ENCODE measurements around the gene INPP4A.
A peak's percentile ranks its signal among the peaks of the same experiment; 100 is the strongest.

The INPP4A gene

DNA sequence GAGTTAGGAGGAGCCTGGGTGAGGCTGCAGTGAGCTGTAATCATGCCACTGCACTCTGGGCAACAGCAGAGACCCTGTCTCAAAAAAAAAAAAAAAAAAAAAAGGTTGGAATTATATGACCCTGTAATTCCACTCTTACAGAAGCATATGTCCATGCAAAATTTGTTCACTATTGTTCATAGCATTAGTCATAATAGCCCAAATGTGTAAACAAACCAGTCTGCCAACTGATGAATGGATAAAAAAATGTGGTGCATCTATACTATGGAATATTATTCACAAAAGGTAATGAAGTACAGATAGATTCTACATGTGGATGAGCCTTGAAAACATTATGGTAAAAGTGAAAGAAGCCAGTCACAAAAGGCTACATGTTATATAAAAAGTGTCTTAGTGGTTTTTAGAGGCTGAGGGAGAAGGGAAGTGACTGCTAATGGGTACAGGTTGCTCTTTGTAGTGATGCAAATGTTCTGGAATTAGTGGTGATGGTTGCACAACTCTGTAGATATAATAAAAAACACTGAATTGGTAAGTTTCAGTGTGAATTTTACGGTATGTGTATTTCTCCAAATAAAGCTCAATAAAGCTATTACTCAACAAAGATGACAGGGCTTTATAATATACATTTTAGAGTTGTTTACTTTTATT, 154.2 kb downstream of the INPP4A start:
- DNase-seq = no peak

DNA sequence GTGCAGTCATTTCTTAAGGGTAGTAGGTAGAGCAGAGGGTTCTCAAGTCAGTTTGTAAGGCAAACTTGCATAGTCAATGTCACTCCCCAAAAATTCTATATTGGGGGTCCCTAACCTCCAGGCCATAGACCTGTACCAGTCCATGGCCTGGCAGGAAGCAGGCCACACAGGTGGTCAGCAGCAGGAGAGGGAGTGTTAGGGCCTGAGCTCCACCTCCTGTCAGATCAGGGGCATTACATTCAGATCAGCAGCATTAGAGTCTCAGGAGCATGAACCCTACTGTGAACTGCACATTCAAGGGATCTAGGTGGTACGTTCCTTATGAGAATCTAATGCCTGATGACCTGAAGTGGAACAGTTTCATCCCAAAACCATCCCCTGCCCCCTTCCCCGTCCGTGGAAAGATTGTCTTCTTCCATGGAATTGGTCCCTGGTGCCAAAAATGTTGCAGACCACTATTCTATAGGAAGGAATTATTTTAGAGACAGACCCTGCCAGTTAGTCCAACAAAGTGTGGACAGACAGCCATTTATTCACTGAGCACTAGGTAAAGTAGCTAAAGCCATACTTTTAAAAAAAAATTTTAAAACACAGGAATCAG, 157.0 kb downstream of the INPP4A start:
- DNase-seq = peak; percentile 3

DNA sequence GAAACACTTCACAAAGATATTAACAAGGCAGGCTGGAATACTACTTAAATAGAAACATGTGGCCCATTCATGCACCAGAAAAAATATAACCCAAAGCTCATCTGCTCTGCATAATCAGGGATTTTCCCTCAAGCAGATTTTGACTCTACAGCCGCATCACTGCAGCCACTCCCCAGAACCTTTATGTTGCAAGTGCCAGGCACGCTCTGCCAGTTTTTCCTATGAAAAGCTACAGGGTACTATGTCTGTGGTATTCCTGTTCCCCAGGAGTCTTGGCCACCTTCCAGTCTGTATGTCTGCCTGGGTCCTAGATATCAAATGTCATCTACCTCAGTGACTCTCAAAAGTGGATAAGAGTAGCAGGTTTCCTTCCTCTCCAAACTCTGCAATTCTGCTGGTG, 159.9 kb downstream of the INPP4A start:
- DNase-seq = no peak

- no peak for DNase-seq
Observed at GRCh38 chr2:98605076-98605475, 160.4 kb downstream of the INPP4A start.

GRCh38 chr2:98606431-98606830, 161.8 kb downstream of the INPP4A start:
- no peak for DNase-seq

GRCh38 chr2:98607104-98607503, 162.4 kb downstream of the INPP4A start:
- no peak for DNase-seq

GRCh38 chr2:98607741-98608115, 163.1 kb downstream of the INPP4A start:
- DNase-seq = no peak

- DNase-seq = peak; percentile 90
Observed at GRCh38 chr2:98608116-98608961, 163.7 kb downstream of the INPP4A start, which contains the start of the genes COA5 and UNC50. TSS of gene COA5 (minus strand) at chr2:98608512. CDS start at chr2:98608405, 107 bp downstream. TSS of gene UNC50 (plus strand) at chr2:98608589. CDS start at chr2:98609760, 1,171 bp downstream.

- DNase-seq = no peak
Observed at GRCh38 chr2:98608962-98609604, 164.4 kb downstream of the INPP4A start.

DNA sequence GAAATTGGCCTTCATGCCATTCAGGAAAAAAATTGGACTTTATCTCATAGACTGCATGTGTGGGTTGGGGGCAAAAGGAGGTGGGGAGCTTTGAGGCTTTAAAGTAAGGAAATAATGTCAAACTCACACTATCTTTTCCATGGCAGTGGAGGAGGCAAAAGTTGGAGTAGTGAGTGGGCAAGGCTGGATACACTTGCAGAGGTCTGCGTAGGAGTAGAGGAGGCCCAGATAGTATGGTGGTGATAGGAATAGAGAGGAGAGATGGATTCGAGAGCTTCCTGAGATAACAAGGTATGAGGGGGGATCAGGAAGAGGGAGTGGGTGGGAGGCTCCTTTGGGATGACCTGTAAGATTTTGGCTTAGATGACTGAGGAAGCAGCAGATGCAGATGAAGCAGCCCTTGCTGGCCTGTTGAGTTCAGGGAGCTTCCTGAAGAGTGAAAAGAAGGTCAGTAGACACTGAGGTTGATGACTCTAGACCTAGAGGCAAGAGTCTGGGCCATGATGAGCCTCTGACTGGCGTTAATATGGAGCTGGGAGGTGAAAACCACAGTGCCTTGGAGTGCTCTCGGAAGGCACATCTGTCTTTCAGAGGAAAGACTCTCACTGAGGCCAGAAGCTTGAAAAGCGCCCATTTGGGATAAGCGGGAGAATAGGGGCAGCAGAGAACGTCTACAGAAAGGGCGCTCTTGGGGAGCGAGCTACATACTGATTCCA, 169.5 kb downstream of the INPP4A start:
- DNase-seq = no peak

DNA sequence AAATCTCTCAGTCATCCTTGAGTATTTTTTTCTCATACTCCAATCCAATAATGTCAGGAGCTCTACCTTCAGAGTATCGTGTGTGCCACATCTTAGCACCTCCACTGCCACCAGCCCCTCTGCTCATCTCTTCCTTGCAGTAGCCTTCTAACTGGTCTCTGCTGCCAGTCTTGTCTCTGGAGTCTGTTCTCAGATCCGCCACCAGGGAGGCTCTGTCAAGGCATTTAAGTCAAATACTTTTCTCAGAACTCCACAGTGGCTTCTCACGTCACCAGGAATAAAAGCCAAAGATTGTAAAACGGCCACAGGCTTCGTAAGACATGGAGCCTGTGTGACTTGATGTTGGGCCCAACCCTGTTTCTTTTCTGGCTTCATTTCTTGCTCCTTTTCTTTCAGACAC, 170.8 kb downstream of the INPP4A start:
- no peak for DNase-seq

- no peak for DNase-seq
Observed at GRCh38 chr2:98617149-98617548, 172.5 kb downstream of the INPP4A start.

- DNase-seq = no peak
Observed at GRCh38 chr2:98623657-98624056, 179.0 kb downstream of the INPP4A start.

DNA sequence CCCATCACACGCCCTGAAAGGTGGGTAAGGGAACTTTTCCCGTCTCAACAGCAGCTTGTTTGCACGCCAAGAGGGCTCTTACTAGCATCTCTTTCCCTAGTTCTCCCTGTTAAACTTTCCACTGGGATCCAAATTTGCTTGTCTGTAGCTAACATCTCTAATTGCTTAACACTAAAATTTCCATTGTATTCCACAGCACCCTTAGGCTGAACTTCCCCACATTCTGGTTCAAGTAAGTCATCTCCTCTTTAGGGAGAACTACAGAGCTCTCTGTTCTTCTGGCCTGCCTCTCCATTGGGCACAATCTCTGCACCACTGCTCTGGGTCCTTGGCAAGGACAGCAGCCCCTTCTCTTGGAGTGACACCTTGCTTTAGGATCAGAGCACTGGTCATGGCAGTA, 187.7 kb downstream of the INPP4A start:
- DNase-seq = no peak

DNA sequence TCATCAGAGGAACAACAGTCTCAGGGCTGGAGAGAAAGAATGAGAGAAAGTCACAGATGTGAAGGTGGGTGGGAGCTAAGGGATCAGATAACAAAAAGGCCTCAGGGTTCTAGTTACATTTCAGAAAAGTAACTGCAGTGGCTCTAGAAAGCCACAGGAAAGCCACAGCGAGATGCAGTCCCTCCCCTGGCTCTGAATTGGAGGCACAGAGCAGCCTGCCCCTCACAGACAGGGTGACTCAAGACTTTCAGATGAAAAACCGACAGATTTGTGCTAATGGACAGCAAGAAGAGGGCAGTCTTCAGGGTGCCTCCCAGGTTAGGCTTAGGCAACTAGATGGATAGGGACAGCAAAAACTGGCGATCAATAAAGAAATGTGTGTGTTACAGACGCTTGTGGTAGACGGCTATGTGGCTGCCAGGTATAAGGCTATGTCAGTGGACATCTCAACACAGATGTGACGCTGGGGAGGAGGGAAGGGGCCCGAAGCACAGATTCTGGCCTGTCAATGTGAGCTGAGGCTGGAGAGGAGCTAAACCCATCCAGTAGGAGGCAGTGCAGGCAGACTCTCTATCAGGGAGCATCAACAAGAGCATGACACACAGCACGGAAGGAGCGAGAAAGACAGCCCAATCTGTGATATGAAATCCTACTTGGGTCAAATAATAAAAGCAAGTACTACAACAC, 189.9 kb downstream of the INPP4A start:
- no peak for DNase-seq

- DNase-seq = no peak
Observed at GRCh38 chr2:98637401-98638147, 192.9 kb downstream of the INPP4A start.

- DNase-seq = no peak
Observed at GRCh38 chr2:98643496-98644100, 198.9 kb downstream of the INPP4A start.

All from NCI-H1436 (cell line).